Chondrocyte (in vitro differentiated cells): ENCODE measurements around the gene PKD1L1. TPM values are rescaled to one million over a fixed set of nuclear protein-coding genes. Genes with fewer than 3 reads are reported as not detected.

Experiments
- DNase-seq: peaks from one replicate; pipeline ENCODE4 v3.0.0; 2021; ENCODE audit warnings: mixed read lengths, low spot score
- H3K27ac Mint-ChIP-seq: one replicate; pipeline ENCODE4 v1.8.0; 2021; ENCODE audit warnings: mild to moderate bottlenecking, moderate library complexity, mixed read lengths; ENCODE audit not compliant: unreplicated experiment
- H3K27me3 Mint-ChIP-seq: 2 replicates; pipeline ENCODE4 v1.8.0; 2021; ENCODE audit warnings: low read depth, mixed read lengths
- H3K36me3 Mint-ChIP-seq: 2 replicates; pipeline ENCODE4 v1.8.0; 2021; ENCODE audit warnings: low read depth, mixed read lengths
- H3K4me1 Mint-ChIP-seq: 2 replicates; pipeline ENCODE4 v1.8.0; 2021; ENCODE audit warnings: low read depth, mild to moderate bottlenecking, mixed read lengths
- H3K4me3 Mint-ChIP-seq: one replicate; pipeline ENCODE4 v1.8.0; 2021; ENCODE audit warnings: mild to moderate bottlenecking, moderate library complexity, mixed read lengths; ENCODE audit not compliant: unreplicated experiment
- H3K9me3 Mint-ChIP-seq: 2 replicates; pipeline ENCODE4 v1.8.0; 2021; ENCODE audit warnings: low read depth, mixed read lengths
- total RNA-seq: library from RNA; stranded (reverse); gene quantifications from 3 replicates; pipeline ENCODE4 v1.2.1, GENCODE V29; 2021
- TF ChIP-seq, protein P1 (sequence below): fragments of 200-600 bp; sonication (generic); IDR thresholded peaks from 2 replicates; pipeline ENCODE4 v1.5.0; 2021; ENCODE audit warnings: antibody characterized with exemption, mild to moderate bottlenecking, moderate library complexity

Gene PKD1L1
- total RNA-seq, 1 donor from 2014 or later, result 0.25 TPM

- no peaks in the 10 kb centered on the region for H3K36me3 Mint-ChIP-seq
- H3K27ac Mint-ChIP-seq, result no peak overlapping the region
- DNase-seq, result no peak
- TF ChIP-seq, protein P1, sequence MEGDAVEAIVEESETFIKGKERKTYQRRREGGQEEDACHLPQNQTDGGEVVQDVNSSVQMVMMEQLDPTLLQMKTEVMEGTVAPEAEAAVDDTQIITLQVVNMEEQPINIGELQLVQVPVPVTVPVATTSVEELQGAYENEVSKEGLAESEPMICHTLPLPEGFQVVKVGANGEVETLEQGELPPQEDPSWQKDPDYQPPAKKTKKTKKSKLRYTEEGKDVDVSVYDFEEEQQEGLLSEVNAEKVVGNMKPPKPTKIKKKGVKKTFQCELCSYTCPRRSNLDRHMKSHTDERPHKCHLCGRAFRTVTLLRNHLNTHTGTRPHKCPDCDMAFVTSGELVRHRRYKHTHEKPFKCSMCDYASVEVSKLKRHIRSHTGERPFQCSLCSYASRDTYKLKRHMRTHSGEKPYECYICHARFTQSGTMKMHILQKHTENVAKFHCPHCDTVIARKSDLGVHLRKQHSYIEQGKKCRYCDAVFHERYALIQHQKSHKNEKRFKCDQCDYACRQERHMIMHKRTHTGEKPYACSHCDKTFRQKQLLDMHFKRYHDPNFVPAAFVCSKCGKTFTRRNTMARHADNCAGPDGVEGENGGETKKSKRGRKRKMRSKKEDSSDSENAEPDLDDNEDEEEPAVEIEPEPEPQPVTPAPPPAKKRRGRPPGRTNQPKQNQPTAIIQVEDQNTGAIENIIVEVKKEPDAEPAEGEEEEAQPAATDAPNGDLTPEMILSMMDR, result no peak
- H3K27me3 Mint-ChIP-seq, result no peaks in the 10 kb centered on the region
- H3K9me3 Mint-ChIP-seq, result peaks cover 10% of the 10 kb centered on the region
- no peak overlapping the region for H3K4me3 Mint-ChIP-seq
- H3K4me1 Mint-ChIP-seq, result peaks cover 68% of the 10 kb centered on the region
These were observed 156.6 kb downstream of the PKD1L1 start for GRCh38 chr7:47791682-47792081.

DNA sequence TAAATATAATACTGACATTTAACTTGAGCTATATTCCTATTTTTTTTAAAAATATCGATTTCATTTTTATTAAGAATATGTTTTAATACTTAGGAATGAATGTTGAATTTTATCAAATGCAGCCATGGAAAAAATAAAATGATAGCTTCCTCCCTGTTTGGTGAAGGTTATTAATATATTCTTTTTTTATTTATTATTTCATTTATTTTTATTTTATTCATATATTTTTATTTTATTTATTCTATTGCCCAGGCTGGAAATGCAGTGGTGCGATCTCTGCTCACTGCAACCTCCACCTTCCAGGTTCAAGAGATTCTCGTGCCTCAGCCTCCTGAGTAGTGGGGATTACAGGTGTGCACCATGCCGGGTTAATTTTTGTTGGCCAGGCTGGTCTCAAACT is 160.2 kb downstream of the PKD1L1 start:
- peaks cover 70% of the 10 kb centered on the region for H3K4me1 Mint-ChIP-seq
- H3K27ac Mint-ChIP-seq, result no peak overlapping the region
- H3K27me3 Mint-ChIP-seq, result no peaks in the 10 kb centered on the region

DNA sequence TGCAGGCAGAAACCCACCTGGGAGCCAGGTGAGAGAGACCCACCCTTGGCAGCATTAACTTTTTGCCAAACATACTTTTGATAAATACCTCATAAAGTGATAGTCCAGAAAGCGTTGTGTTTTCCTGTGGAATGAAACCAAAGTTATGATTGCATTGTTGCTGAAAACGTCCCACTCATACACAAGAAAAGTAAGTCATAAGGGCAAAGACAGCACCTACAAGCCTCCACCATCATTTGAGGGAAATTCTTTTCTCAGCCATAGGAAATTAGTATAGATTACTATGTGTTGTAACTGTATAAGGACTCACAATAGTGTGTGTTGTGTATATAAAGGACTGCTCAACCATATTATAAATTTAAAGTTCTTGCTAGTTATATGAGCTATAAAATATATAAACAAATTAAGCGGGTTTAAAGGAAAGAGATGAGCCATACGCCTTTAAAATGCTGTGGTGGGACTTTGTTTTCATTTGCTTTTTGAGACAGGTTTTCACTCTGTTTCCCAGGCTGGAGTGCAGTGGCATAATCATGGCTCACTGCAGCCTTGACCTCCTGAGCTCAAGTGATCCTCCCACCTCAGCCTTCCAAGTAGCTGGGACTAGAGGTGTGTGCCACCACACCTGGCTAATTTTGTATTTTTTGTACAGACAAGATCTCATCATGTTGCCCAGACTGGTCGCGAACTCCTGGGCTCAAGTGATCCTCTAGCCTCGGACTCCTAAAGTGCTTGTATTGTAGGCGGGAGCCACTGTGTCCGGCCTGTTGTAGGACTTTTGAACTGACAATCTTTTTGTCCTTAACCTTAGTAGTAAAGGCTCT is 160.8 kb downstream of the PKD1L1 start:
- no peak for DNase-seq
- TF ChIP-seq, protein P1, result no peak
- peaks cover 72% of the 10 kb centered on the region for H3K4me1 Mint-ChIP-seq
- H3K4me3 Mint-ChIP-seq, result no peak overlapping the region
- no peaks in the 10 kb centered on the region for H3K27me3 Mint-ChIP-seq
- no peaks in the 10 kb centered on the region for H3K36me3 Mint-ChIP-seq
- H3K27ac Mint-ChIP-seq, result peak overlapping the region; percentile 93
- H3K9me3 Mint-ChIP-seq, result peaks cover 8% of the 10 kb centered on the region

More for the DNA sequence above, 160.2 kb downstream of the PKD1L1 start:
- DNase-seq, result no peak
- H3K4me3 Mint-ChIP-seq, result no peak overlapping the region
- H3K36me3 Mint-ChIP-seq, result no peaks in the 10 kb centered on the region
- H3K9me3 Mint-ChIP-seq, result peaks cover 8% of the 10 kb centered on the region
- TF ChIP-seq, protein P1, result no peak

DNA sequence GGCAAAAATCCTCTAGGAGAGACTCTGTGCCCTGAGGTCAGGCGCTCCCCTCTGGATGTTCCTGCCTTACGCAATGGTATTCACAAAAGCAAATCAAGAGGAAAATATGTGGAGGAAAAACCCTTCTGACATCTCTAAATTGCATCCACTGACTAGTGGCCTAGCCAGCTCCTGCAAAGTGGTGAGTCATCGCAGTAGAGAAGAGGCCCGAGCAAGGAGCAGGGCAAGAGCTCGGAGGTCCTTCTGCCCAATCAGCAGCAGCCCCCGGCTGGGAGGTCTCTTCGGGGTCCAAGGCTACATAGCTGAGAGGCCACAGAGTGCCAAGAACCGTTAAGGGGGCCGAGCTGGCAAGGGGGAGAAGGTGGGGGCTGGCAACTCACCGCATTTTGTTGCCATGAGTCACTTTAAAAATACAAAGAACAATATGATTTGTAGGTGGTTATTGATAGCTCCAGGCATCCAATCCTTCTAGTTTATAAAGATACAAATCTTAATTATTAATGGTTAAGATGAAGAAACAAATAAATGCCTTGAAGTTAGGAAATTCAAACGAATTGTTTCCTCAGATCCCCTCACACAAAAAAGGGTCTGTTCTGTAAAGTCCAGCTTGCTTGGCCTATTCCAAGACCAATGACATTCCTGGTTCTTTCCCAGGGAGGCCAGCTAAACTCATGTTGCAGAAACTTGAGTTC is 161.6 kb downstream of the PKD1L1 start:
- no peak for DNase-seq
- peaks cover 3% of the 10 kb centered on the region for H3K9me3 Mint-ChIP-seq
- H3K36me3 Mint-ChIP-seq, result peaks cover under 1% of the 10 kb centered on the region

More for the DNA sequence above, 161.6 kb downstream of the PKD1L1 start:
- Mint-ChIP-seq H3K4me1 (peaks cover 72% of the 10 kb centered on the region), H3K27me3 (no peaks in the 10 kb centered on the region), H3K27ac (peak overlapping the region; percentile 93), H3K4me3 (no peak overlapping the region)
- TF ChIP-seq, protein P1, result peak; percentile 15
